AG09309 (cell line): ENCODE data around the gene ERGIC3.
"Not testable (repeated sequence)": the region's sequence is repeated elsewhere in the genome, so short reads cannot be mapped to it uniquely, and the experiment has no call there.

Experiments
- DNase-seq: peaks from one replicate; pipeline ENCODE4 v3.0.0-alpha.2; 2010; ENCODE audit warnings: low read depth
- H3K4me3 ChIP-seq: 2 replicates; pipeline ENCODE4 v1.5.1; 2011; ENCODE audit warnings: mild to moderate bottlenecking, low read depth, low read length, moderate library complexity; ENCODE audit not compliant: control insufficient read depth
- TF ChIP-seq, protein P1 (sequence below): IDR thresholded peaks from 2 replicates; pipeline ENCODE4 v1.5.1; 2011; ENCODE audit warnings: mild to moderate bottlenecking, low read depth, low read length, inconsistent platforms; ENCODE audit not compliant: insufficient read depth, control insufficient read depth; ENCODE audit errors: missing control alignments

ERGIC3 gene

DNA sequence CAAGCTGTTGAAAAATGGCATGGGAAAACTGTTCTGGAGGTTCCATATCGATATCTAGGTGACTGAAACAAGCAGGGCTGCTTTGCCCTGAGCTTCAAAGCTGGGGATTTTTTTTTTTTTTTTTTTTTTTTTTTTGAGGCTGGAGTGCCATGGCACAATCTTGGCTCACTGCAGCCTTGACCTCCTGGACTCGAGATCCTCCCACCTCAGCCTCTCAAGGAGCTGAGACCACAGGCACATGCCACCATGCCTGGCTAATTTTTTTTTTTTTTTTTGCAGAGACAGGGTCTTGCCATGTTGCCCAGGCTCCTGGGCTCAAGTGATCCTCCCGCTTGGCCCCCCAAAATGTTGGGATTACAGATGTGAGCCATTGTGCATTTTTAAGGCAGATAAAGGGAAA, 11.0 kb downstream of the ERGIC3 start:
- TF ChIP-seq, protein P1, sequence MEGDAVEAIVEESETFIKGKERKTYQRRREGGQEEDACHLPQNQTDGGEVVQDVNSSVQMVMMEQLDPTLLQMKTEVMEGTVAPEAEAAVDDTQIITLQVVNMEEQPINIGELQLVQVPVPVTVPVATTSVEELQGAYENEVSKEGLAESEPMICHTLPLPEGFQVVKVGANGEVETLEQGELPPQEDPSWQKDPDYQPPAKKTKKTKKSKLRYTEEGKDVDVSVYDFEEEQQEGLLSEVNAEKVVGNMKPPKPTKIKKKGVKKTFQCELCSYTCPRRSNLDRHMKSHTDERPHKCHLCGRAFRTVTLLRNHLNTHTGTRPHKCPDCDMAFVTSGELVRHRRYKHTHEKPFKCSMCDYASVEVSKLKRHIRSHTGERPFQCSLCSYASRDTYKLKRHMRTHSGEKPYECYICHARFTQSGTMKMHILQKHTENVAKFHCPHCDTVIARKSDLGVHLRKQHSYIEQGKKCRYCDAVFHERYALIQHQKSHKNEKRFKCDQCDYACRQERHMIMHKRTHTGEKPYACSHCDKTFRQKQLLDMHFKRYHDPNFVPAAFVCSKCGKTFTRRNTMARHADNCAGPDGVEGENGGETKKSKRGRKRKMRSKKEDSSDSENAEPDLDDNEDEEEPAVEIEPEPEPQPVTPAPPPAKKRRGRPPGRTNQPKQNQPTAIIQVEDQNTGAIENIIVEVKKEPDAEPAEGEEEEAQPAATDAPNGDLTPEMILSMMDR = no peak
- DNase-seq = no peak
- no peak overlapping the region for H3K4me3 ChIP-seq

DNA sequence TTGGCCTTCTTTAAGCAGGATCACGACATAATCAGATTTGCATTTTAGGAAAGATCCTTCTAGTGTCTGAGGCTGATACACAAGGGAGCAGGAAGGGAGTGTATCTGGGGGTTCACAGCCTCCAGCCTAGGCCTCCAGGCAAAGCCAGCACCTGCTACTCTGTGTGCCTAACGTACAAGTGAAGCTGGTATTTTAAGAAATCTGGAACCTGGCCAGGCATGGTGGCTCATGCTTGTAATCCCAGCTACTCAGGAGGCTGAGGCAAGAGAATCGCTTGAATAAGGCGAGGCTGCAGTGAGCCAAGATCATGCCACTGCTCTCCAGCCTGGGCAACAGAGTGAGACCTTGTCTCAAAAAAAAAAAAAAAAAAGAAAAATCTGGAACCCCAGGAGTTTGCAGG, 13.6 kb downstream of the ERGIC3 start:
- DNase-seq, H3K4me3 ChIP-seq: not testable (repeated sequence)

DNA sequence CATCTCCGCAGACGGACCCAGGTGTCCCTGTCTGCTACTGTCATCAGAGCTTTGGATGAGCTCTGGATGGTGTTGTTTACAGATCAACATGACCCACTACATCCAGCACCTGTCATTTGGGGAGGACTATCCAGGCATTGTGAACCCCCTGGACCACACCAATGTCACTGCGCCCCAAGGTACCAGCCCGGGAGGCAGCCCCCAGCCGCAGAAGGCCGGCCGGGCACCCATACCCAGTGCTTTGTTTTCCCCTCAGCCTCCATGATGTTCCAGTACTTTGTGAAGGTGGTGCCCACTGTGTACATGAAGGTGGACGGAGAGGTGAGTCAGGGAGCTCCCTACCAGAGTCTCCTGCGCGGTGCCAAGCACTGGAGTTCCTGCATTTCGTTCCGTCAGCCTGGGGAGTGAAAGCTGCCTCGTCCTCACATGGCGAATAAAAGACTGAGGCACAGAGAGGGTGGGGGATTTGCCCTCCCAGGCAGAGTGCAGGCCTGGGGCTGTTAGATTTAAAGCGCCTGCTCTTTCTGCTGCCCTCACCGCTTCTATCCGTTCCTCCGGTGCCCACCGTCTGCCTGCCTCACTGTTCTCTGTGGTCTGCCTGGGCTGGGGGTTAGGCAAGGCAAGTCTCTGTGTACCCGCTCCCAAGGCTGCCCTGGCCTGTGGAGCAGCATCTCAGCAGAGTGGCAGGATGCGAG, 14.2 kb downstream of the ERGIC3 start:
- H3K4me3 ChIP-seq = no peak overlapping the region
- TF ChIP-seq, protein P1 = no peak
- DNase-seq = no peak

DNA sequence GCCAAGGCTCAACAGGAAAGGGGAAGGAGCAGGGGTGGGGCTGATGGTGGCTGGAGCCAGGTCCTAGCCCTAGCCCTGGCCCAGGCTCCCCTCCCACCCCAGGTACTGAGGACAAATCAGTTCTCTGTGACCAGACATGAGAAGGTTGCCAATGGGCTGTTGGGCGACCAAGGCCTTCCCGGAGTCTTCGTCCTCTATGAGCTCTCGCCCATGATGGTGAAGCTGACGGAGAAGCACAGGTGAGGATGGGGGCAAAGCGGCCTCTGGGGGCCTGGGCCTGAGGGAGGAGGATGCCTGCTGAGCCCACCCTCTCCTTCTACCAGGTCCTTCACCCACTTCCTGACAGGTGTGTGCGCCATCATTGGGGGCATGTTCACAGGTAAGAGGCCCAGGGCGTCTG, 15.0 kb downstream of the ERGIC3 start:
- DNase-seq = no peak
- TF ChIP-seq, protein P1 = no peak
- H3K4me3 ChIP-seq = no peak overlapping the region

DNA sequence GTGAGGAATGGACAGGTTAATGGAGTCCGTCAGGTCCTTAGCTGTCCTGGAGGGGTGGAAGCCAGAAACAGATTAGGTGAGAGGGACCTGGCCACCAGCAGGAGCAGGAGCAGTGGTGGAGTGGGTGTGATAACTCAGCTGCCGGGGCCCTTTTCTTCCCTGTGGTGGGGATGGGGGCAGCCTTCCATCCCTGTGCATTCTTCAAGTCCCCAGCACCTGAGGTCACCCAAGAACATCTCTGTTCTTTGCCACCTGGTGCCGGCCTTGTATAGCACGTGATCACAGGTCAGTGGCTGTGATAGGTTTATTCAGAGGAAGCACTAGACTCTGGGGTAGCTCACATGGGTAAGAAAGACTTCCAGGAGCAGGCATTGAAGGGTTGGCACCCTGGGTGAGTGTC, 16.6 kb downstream of the ERGIC3 start:
- TF ChIP-seq, protein P1 = no peak
- H3K4me3 ChIP-seq = no peak overlapping the region
- no peak for DNase-seq

DNA sequence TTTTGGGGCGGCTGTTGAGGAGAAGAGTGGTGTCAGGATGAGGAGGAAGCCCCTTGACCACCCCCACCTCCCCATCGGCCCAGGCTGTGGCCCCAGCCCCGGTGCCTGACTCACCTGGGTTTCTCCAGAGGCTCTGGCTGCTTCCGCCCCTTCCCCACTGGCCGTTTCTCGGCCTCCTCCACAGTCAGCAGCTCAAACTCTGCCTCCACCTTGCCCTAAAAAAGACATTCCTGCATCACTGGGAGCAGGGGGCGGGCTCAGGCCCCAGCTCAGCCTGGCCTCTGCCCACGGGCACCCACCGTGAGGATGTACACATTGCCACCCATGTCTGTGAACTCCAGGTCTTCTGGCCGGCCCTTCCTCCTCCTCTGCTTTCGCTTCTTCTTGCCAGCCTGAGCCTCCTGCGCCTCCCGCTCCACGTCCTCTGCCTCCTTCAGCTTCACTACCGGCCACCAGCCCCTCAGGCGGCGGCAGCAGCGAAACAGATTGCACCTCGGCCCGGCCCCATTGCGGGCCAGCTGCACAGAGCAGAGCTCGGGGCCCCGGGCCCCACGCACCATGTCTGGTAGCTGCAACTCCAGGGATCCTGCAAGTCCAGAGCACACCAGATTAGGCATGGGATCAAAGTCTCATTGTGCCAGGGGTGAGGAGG, 17.3 kb downstream of the ERGIC3 start:
- DNase-seq = no peak
- TF ChIP-seq, protein P1 = no peak
- H3K4me3 ChIP-seq = no peak overlapping the region

DNA sequence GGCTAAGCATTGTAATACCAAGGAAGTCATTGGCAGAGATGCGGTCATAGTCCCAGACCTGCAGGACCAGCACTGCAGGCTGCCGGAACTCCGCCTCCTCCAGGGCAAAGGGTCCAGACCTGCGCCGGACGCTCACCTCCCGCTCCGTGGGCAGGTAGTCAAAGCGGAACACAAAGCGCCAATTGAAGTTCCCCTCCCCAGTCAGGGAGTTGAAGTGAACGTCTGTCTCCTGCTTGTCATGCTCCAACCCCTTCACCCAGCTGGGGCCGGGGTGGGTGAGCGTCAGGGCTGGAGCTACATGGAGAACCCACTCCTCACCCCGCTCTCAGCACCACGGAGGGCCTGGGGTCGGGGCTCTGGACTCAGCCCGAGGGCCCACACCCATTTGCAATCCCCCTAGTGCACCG, 18.2 kb downstream of the ERGIC3 start:
- no peak for DNase-seq
- no peak overlapping the region for H3K4me3 ChIP-seq
- TF ChIP-seq, protein P1 = no peak
